BJ (cell line): ENCODE data around the gene RHOT2. TPM values are rescaled to one million over a fixed set of nuclear protein-coding genes. Genes with fewer than 3 reads are reported as not detected.

ENCODE experiments used
- CTCF ChIA-PET: fragments of 350-600 bp; formaldehyde crosslinking; extraction: SDS; loops from one replicate; lab custom pipeline; 2021; ENCODE audit warnings: antibody characterized with exemption, inconsistent platforms; lab: Yijun Ruan, JAX
- POLR2A ChIA-PET: fragments of 300-600 bp; sonication (Branson Sonifier 250); formaldehyde crosslinking; extraction: SDS; loops from one replicate; lab custom pipeline; 2021; ENCODE audit warnings: antibody characterized with exemption; lab: Charles Lee
- DNase-seq: peaks from one replicate; pipeline ENCODE4 v3.0.0-alpha.2; 2011; ENCODE audit warnings: low read depth
- H3K27me3 ChIP-seq: 2 replicates; pipeline ENCODE4 v1.6.0; 2011; ENCODE audit warnings: low read length; ENCODE audit not compliant: control insufficient read depth, insufficient read depth
- H3K36me3 ChIP-seq: 2 replicates; pipeline ENCODE4 v1.5.1; 2011; ENCODE audit warnings: low read length; ENCODE audit not compliant: control insufficient read depth, insufficient read depth
- H3K4me3 ChIP-seq: 2 replicates; pipeline ENCODE4 v1.5.1; 2011; ENCODE audit warnings: low read depth, mild to moderate bottlenecking, control low read depth, low read length
- polyA plus RNA-seq: library from polyadenylated mRNA; depleted of rRNA; stranded (reverse); fragments of >200 nt; gene quantifications from 2 replicates; pipeline ENCODE4 v1.2.3, GENCODE V29; 2011; rRNA removed
- TF ChIP-seq, protein P1 (sequence below): IDR thresholded peaks from 2 replicates; pipeline ENCODE4 v1.5.1; 2011; ENCODE audit warnings: low read depth, mild to moderate bottlenecking, control low read depth, inconsistent platforms, low read length, moderate library complexity; ENCODE audit not compliant: insufficient read depth

Gene RHOT2
- polyA plus RNA-seq, 1 experiment: 81.7 TPM

DNA sequence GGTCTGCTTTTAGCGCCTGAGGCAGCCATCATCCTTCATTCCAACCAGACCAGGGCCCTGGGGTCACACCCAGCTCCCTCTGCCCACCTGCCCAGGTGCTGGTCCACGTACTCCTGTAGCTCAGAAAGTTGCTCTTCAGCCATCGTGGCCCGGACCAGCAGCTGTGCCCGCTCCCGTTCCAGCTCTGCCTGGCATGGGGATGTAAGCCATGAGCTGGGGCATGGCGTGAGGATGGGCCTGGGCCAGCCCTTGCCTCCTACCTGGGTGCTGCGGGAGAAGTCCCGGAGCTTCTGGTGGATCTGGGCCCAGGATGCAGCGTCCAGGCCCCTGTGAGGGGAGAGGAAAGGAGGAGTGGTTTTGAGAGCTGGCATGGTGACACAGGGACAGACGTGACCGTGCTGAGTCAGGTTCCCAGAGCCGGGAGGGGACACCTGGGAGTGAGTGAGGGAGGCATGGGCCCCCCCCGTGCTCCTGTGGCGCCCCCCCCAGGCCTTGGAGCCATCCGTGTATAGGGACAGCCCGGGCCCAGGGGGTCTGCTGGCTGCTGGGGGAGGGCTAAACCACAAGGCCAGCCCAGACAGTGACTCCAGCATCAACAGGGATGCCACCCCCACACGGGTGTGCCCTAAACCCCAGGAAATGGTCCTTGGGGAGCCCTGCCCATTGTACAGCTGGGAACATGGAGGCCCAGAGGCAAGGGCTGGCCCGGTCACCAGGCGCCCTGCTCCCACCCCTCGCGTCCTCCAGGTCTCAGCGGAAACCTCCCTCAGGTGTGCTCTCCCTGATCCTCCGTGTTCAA, 55.1 kb downstream of the RHOT2 start:
- Histone ChIP-seq H3K27me3 (no peaks in the 10 kb centered on the region), H3K4me3 (no peak overlapping the region), H3K36me3 (peaks cover 2% of the 10 kb centered on the region; the same call in 1 of the 2 replicates)
- no peak for DNase-seq
- POLR2A ChIA-PET: no interaction called here
- CTCF ChIA-PET: interaction anchor here (1.1 to 1.6 kb wide), 3 partner anchors 10 to 62 kb away, joined by 3 to 6 read pairs (median 4); no protein-coding TSS in a partner anchor
- TF ChIP-seq, protein P1, sequence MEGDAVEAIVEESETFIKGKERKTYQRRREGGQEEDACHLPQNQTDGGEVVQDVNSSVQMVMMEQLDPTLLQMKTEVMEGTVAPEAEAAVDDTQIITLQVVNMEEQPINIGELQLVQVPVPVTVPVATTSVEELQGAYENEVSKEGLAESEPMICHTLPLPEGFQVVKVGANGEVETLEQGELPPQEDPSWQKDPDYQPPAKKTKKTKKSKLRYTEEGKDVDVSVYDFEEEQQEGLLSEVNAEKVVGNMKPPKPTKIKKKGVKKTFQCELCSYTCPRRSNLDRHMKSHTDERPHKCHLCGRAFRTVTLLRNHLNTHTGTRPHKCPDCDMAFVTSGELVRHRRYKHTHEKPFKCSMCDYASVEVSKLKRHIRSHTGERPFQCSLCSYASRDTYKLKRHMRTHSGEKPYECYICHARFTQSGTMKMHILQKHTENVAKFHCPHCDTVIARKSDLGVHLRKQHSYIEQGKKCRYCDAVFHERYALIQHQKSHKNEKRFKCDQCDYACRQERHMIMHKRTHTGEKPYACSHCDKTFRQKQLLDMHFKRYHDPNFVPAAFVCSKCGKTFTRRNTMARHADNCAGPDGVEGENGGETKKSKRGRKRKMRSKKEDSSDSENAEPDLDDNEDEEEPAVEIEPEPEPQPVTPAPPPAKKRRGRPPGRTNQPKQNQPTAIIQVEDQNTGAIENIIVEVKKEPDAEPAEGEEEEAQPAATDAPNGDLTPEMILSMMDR: no peak

DNA sequence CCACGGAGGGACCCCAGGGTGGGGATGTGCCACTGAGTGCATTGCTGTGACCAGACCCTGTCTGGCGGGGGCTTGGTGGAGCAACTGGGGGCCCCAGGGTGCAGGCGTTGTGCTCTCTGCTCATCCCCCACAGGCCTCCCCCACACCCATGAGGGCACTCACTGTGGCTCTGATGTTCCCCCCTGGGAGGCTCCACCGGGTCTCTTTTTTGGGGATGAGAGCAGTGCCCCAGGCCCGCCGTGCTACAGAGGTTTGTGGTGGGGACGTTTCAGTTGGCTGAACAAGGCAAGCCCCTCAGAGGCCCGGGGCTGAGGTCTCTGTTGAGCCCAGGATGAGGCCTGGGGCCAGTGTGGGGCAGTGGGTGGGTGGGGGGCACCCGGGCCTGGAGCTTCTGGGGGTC, 55.8 kb downstream of the RHOT2 start:
- no peaks in the 10 kb centered on the region for H3K27me3 ChIP-seq
- peaks cover 2% of the 10 kb centered on the region; the same call in 1 of the 2 replicates for H3K36me3 ChIP-seq
- CTCF ChIA-PET: interaction anchor here (1.1 to 2.9 kb wide), 3 partner anchors 8 to 13 kb away, joined by 4 to 18 read pairs (median 14); partner anchors contain the start of gene METRN
- POLR2A ChIA-PET: no interaction called here
- TF ChIP-seq, protein P1: no peak
- no peak for DNase-seq
- H3K4me3 ChIP-seq: no peak overlapping the region

Other genes starting within 250 kb of the RHOT2 start
- gene RAB11FIP3, start 242.5 kb upstream of the RHOT2 start, polyA plus RNA-seq: 8.6 and 13.3 TPM in 2 replicates
- gene CAPN15, start 140.4 kb upstream of the RHOT2 start, polyA plus RNA-seq: 8.4 and 12.9 TPM in 2 replicates
- not detected in 2 replicates for gene PRR35, start 107.7 kb upstream of the RHOT2 start, polyA plus RNA-seq
- 0.31 and 0.66 TPM in 2 replicates for gene NHLRC4, start 101.1 kb upstream of the RHOT2 start, polyA plus RNA-seq
- 15.4 and 26.6 TPM in 2 replicates for gene PIGQ, start 98.2 kb upstream of the RHOT2 start, polyA plus RNA-seq
- 6.5 and 7.6 TPM in 2 replicates for gene RAB40C, start 78.1 kb upstream of the RHOT2 start, polyA plus RNA-seq
- not detected in 2 replicates for gene WFIKKN1, start 37.1 kb upstream of the RHOT2 start, polyA plus RNA-seq
- gene METTL26, start 31.8 kb upstream of the RHOT2 start, polyA plus RNA-seq: 77.2 and 105 TPM in 2 replicates
- 10.6 and 16.5 TPM in 2 replicates for gene MCRIP2, start 26.3 kb upstream of the RHOT2 start, polyA plus RNA-seq
- 6.2 and 10.0 TPM in 2 replicates for gene WDR90, start 18.8 kb upstream of the RHOT2 start, polyA plus RNA-seq
- gene RHBDL1, start 7.5 kb downstream of the RHOT2 start, polyA plus RNA-seq: 0.74 and 1.3 TPM in 2 replicates
- 75.9 and 148 TPM in 2 replicates for gene STUB1, start 12.3 kb downstream of the RHOT2 start, polyA plus RNA-seq
- 54.8 and 91.8 TPM in 2 replicates for gene JMJD8, start 16.2 kb downstream of the RHOT2 start, polyA plus RNA-seq
- 2.2 and 3.7 TPM in 2 replicates for gene WDR24, start 22.3 kb downstream of the RHOT2 start, polyA plus RNA-seq
- 0.32 and 0.67 TPM in 2 replicates for gene FBXL16, start 37.7 kb downstream of the RHOT2 start, polyA plus RNA-seq
- gene METRN, start 47.0 kb downstream of the RHOT2 start, polyA plus RNA-seq: 33.7 and 40.3 TPM in 2 replicates
- 7.7 and 10.7 TPM in 2 replicates for gene ANTKMT, start 53.0 kb downstream of the RHOT2 start, polyA plus RNA-seq
- gene CCDC78, start 58.3 kb downstream of the RHOT2 start, polyA plus RNA-seq: 0.77 and 2.4 TPM in 2 replicates
- 4.3 and 7.0 TPM in 2 replicates for gene HAGHL, start 59.0 kb downstream of the RHOT2 start, polyA plus RNA-seq
- gene CIAO3, start 72.9 kb downstream of the RHOT2 start, polyA plus RNA-seq: 16.1 and 23.1 TPM in 2 replicates
- 0.25 and 0.67 TPM in 2 replicates for gene MSLN, start 92.6 kb downstream of the RHOT2 start, polyA plus RNA-seq
- gene RPUSD1, start 120.2 kb downstream of the RHOT2 start, polyA plus RNA-seq: 13.7 and 24.7 TPM in 2 replicates
- gene CHTF18, start 120.5 kb downstream of the RHOT2 start, polyA plus RNA-seq: 2.6 and 6.1 TPM in 2 replicates
- gene GNG13, start 132.6 kb downstream of the RHOT2 start, polyA plus RNA-seq: not detected in 2 replicates